Liver (tissue), 9 donors: ENCODE results near the gene APOBEC3B. TPM values are rescaled to one million over a fixed set of nuclear protein-coding genes. Genes with fewer than 3 reads are reported as not detected.

Source experiments
- DNase-seq: peaks from one replicate; pipeline ENCODE4 v3.0.0-alpha.2; 2017; ENCODE audit warnings: low spot score
- H3K27ac ChIP-seq, 2 donors: one replicate each; pipeline ENCODE4 v1.7.0; 2013; ENCODE audit warnings: inconsistent platforms in 2 of 2, low read length in 2 of 2, control low read depth in 1 of 2, low read depth in 1 of 2, mild to moderate bottlenecking in 1 of 2
- H3K27me3 ChIP-seq, 4 donors: one replicate each; pipeline versions ENCODE4 v1.6.1 to v1.7.0; 2013; ENCODE audit warnings: low read length in 3 of 4, inconsistent platforms in 1 of 4, mild to moderate bottlenecking in 1 of 4, moderate library complexity in 1 of 4; ENCODE audit not compliant: control insufficient read depth in 4 of 4, insufficient read depth in 4 of 4
- H3K36me3 ChIP-seq, 4 donors: one replicate each; pipeline versions ENCODE4 v1.6.1 to v1.7.0; 2013; ENCODE audit warnings: low read length in 3 of 4, mild to moderate bottlenecking in 3 of 4, low read depth in 1 of 4, moderate library complexity in 1 of 4; ENCODE audit not compliant: control insufficient read depth in 4 of 4, insufficient read depth in 3 of 4
- H3K4me1 ChIP-seq, 4 donors: one replicate each; pipeline versions ENCODE4 v1.6.1 to v1.7.0; 2013; ENCODE audit warnings: low read length in 3 of 4, mild to moderate bottlenecking in 3 of 4, moderate library complexity in 1 of 4; ENCODE audit not compliant: control insufficient read depth in 4 of 4, insufficient read depth in 4 of 4
- H3K4me3 ChIP-seq, 3 donors: one replicate each; pipeline versions ENCODE4 v1.6.1 to v1.7.0; 2013; ENCODE audit warnings: low read length in 3 of 3, control low read depth in 1 of 3, low read depth in 1 of 3, mild to moderate bottlenecking in 1 of 3
- H3K9ac ChIP-seq, 2 donors: one replicate each; pipeline ENCODE4 v1.7.0; 2013; ENCODE audit warnings: low read length in 2 of 2, mild to moderate bottlenecking in 2 of 2, moderate library complexity in 2 of 2, control low read depth in 1 of 2, low read depth in 1 of 2
- H3K9me3 ChIP-seq, 4 donors: one replicate each; pipeline versions ENCODE4 v1.6.1 to v1.7.0; 2013; ENCODE audit warnings: low read length in 3 of 4; ENCODE audit not compliant: control insufficient read depth in 4 of 4
- EGR1 ChIP-seq, 2 donors: IDR thresholded peaks; 2 replicates each; pipeline ENCODE4 v1.6.1; 2016 to 2018; ENCODE audit warnings: antibody characterized with exemption in 2 of 2, low read depth in 2 of 2
- FOXA1 ChIP-seq: IDR thresholded peaks from 2 replicates; pipeline ENCODE4 v1.6.1; 2016; ENCODE audit warnings: antibody characterized with exemption
- GABPA ChIP-seq, 2 donors: IDR thresholded peaks in 1 of 2; conservative IDR thresholded peaks in 1 of 2; 2 replicates each; pipeline ENCODE4 v1.6.1; 2016; ENCODE audit warnings: antibody characterized with exemption in 2 of 2, mild to moderate bottlenecking in 1 of 2, moderate library complexity in 1 of 2
- JUND ChIP-seq, 2 donors: IDR thresholded peaks; 2 replicates each; pipeline ENCODE4 v1.6.1; 2016; ENCODE audit warnings: antibody characterized with exemption in 2 of 2
- NR2F2 ChIP-seq: IDR thresholded peaks from 2 replicates; pipeline ENCODE4 v1.6.1; 2016; ENCODE audit warnings: antibody characterized with exemption
- TAF1 ChIP-seq: conservative IDR thresholded peaks from 2 replicates; pipeline ENCODE4 v1.6.1; 2016; ENCODE audit warnings: antibody characterized with exemption, mild to moderate bottlenecking
- WGBS: extraction: QIAGEN DNeasy Blood & Tissue Kit; methylation state at CpG from one replicate; pipeline ENCODE4 v1.1.7; 2013; 5-methylcytosine and 5-hydroxymethylcytosine counted together
- polyA plus RNA-seq, 2 donors: library from polyadenylated mRNA; stranded (reverse) in 1 of 2; unstranded in 1 of 2; fragments of 200-250 nt in 1 of 2; fragments of >200 nt in 1 of 2; fragmentation: Nextera tagmentation in 1 of 2; extraction: Ambion mirVana in 1 of 2; gene quantifications; one replicate each; pipeline versions ENCODE4 v1.2.1 to v1.2.3, GENCODE V29; 2013 to 2015
- total RNA-seq, 2 donors: library from RNA; depleted of rRNA; stranded (reverse); fragments of >200 nt; gene quantifications; one replicate each; pipeline ENCODE4 v1.2.3, GENCODE V29; 2014
- TF ChIP-seq, protein P1 (sequence below): IDR thresholded peaks from 2 replicates; pipeline ENCODE4 v1.6.1; 2016; ENCODE audit warnings: antibody characterized with exemption
- TF ChIP-seq, protein P2 (sequence below): fragments of 150-350 bp; IDR thresholded peaks from 2 replicates; pipeline ENCODE4 v1.5.1; 2017; ENCODE audit warnings: improper control_type of control experiment, low read depth, low read length; ENCODE audit not compliant: missing input control
- donor health status: healthy.
- donor health status: healthy.
- donor health status: healthy.
- donor health status: healthy.
- donor health status: healthy.

Gene APOBEC3B
- total and polyA plus RNA-seq, 4 donors: 0.08 to 6.0 (median 0.88) TPM

DNA sequence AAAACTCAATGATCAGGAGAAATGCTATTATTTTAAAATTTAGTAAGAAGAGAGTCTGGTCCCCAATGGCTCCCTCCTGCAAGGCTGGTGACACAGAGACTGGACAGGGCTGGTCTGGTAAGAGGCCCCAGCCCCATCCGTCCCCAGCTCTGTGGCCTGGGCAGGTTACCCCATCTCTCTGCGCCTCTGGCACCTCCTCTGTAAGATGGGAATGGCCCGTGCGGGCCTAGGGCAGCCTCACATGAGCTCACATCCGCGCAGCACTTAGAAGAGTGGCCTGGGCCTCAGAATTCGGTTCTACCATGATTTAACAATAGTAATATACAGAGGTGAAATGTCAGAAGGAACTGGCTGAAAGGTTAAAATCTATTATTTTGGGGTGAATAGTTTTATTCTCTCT, 59.8 kb downstream of the APOBEC3B start:
- H3K36me3 ChIP-seq: no peaks in the 10 kb centered on the region
- 95% methylated on average over 7 of the region's 7 CpGs for WGBS
- no peaks in the 10 kb centered on the region for H3K9me3 ChIP-seq
- peaks cover 0 to 8% (median 6%) of the 10 kb centered on the region in 4 donors for H3K4me1 ChIP-seq
- H3K27me3 ChIP-seq: no peaks in the 10 kb centered on the region
- no peak overlapping the region for H3K4me3 ChIP-seq
- H3K9ac ChIP-seq: no peak overlapping the region
- no peak overlapping the region for H3K27ac ChIP-seq
- DNase-seq: no peak
- TF ChIP-seq TAF1 (no peak), EGR1 (IDR thresholded peaks at IDR 0.05; ENCODE audit: low read depth in 2 of 2) (no peak), JUND (IDR thresholded peaks at IDR 0.05) (no peak), GABPA (IDR thresholded peaks at IDR 0.05 in 1 of 2, conservative IDR thresholded peaks at IDR 0.05 in 1 of 2) (no peak), FOXA1 (no peak), NR2F2 (no peak)
- TF ChIP-seq, protein P1, sequence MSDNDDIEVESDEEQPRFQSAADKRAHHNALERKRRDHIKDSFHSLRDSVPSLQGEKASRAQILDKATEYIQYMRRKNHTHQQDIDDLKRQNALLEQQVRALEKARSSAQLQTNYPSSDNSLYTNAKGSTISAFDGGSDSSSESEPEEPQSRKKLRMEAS: no peak
- TF ChIP-seq, protein P2, sequence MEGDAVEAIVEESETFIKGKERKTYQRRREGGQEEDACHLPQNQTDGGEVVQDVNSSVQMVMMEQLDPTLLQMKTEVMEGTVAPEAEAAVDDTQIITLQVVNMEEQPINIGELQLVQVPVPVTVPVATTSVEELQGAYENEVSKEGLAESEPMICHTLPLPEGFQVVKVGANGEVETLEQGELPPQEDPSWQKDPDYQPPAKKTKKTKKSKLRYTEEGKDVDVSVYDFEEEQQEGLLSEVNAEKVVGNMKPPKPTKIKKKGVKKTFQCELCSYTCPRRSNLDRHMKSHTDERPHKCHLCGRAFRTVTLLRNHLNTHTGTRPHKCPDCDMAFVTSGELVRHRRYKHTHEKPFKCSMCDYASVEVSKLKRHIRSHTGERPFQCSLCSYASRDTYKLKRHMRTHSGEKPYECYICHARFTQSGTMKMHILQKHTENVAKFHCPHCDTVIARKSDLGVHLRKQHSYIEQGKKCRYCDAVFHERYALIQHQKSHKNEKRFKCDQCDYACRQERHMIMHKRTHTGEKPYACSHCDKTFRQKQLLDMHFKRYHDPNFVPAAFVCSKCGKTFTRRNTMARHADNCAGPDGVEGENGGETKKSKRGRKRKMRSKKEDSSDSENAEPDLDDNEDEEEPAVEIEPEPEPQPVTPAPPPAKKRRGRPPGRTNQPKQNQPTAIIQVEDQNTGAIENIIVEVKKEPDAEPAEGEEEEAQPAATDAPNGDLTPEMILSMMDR: no peak

Other genes with a start within 250 kb of the APOBEC3B start
- gene SUN2, start 226.3 kb upstream of the APOBEC3B start, total RNA-seq: 100 to 1,000 TPM in 1 of 2 donors, 10 to 100 TPM in 1; 53.3 to 170 TPM
- 100 to 1,000 TPM in 1 of 2 donors, 10 to 100 TPM in 1; 13.1 to 110 TPM for gene SUN2, start 226.3 kb upstream of the APOBEC3B start, polyA plus RNA-seq
- gene DNAL4, start 188.2 kb upstream of the APOBEC3B start, total RNA-seq: 1 to 10 TPM; 4.0 to 5.6 TPM
- gene DNAL4, start 188.2 kb upstream of the APOBEC3B start, polyA plus RNA-seq: 1 to 10 TPM; 4.9 TPM
- gene NPTXR, start 138.3 kb upstream of the APOBEC3B start, total RNA-seq: under 1 TPM; 0.05 to 0.25 TPM
- under 1 TPM; 0.07 to 0.45 TPM for gene NPTXR, start 138.3 kb upstream of the APOBEC3B start, polyA plus RNA-seq
- 10 to 100 TPM; 10.8 to 11.0 TPM for gene CBX6, start 110.1 kb upstream of the APOBEC3B start, total RNA-seq
- gene CBX6, start 110.1 kb upstream of the APOBEC3B start, polyA plus RNA-seq: 1 to 10 TPM; 7.3 to 9.6 TPM
- 1 to 10 TPM; 8.4 to 8.7 TPM for gene APOBEC3A, start 24.7 kb upstream of the APOBEC3B start, total RNA-seq
- under 1 TPM; 0.26 to 0.77 TPM for gene APOBEC3A, start 24.7 kb upstream of the APOBEC3B start, polyA plus RNA-seq
- gene APOBEC3C, start 31.9 kb downstream of the APOBEC3B start, total RNA-seq: 10 to 100 TPM in 1 of 2 donors, 1 to 10 TPM in 1; 1.2 to 11.9 TPM
- gene APOBEC3C, start 31.9 kb downstream of the APOBEC3B start, polyA plus RNA-seq: 1 to 10 TPM; 2.2 to 5.2 TPM
- gene APOBEC3D, start 38.8 kb downstream of the APOBEC3B start, total RNA-seq: 1 to 10 TPM in 1 of 2 donors, under 1 TPM in 1; 0.50 to 1.4 TPM
- under 1 TPM; 0.29 to 0.78 TPM for gene APOBEC3D, start 38.8 kb downstream of the APOBEC3B start, polyA plus RNA-seq
- 1 to 10 TPM; 2.3 to 4.5 TPM for gene APOBEC3F, start 58.5 kb downstream of the APOBEC3B start, total RNA-seq
- gene APOBEC3F, start 58.5 kb downstream of the APOBEC3B start, polyA plus RNA-seq: 1 to 10 TPM; 1.6 to 1.7 TPM
- 1 to 10 TPM; 3.3 to 9.2 TPM for gene APOBEC3G, start 94.9 kb downstream of the APOBEC3B start, total RNA-seq
- gene APOBEC3G, start 94.9 kb downstream of the APOBEC3B start, polyA plus RNA-seq: 1 to 10 TPM; 1.9 to 2.6 TPM
- not detected for gene APOBEC3H, start 114.9 kb downstream of the APOBEC3B start, total RNA-seq
- gene APOBEC3H, start 114.9 kb downstream of the APOBEC3B start, polyA plus RNA-seq: under 1 TPM in 1 of 2 donors, not detected in 1; 0.25 TPM
- gene CBX7, start 170.3 kb downstream of the APOBEC3B start, total RNA-seq: 10 to 100 TPM; 15.9 to 21.8 TPM
- gene CBX7, start 170.3 kb downstream of the APOBEC3B start, polyA plus RNA-seq: 10 to 100 TPM in 1 of 2 donors, 1 to 10 TPM in 1; 2.2 to 14.0 TPM